Lower leg skin (tissue), 4 donors: ENCODE results near the gene NME5. TPM values are rescaled to one million over a fixed set of nuclear protein-coding genes. Genes with fewer than 3 reads are reported as not detected.

Experiments used
- DNase-seq, 2 donors: peaks; one replicate each; pipeline ENCODE4 v3.0.0-alpha.2; 2019; ENCODE audit warnings: low spot score in 2 of 2
- H3K4me3 ChIP-seq: fragments of 200-600 bp; sonication (generic); 2 replicates; pipeline ENCODE4 v1.5.1; 2017; ENCODE audit warnings: mild to moderate bottlenecking, low read depth; ENCODE audit not compliant: poor library complexity, severe bottlenecking
- CTCF ChIP-seq, 3 donors: fragments of 450-650 bp; IDR thresholded peaks; one replicate each; pipeline ENCODE4 v1.5.1; 2016; ENCODE audit warnings: antibody characterized with exemption in 3 of 3, mild to moderate bottlenecking in 3 of 3, moderate library complexity in 2 of 3
- POLR2A ChIP-seq, 2 donors: fragments of 450-650 bp; IDR thresholded peaks; one replicate each; pipeline ENCODE4 v1.6.1; 2016 to 2017; ENCODE audit warnings: antibody characterized with exemption in 2 of 2, mild to moderate bottlenecking in 1 of 2, moderate library complexity in 1 of 2
- WGBS, 2 donors: methylation state at CpG; one replicate each; pipeline ENCODE4 v1.1.5; 2018; 5-methylcytosine and 5-hydroxymethylcytosine counted together
- intact Hi-C: fragments of 100-400 bp; cut with DNase I; formaldehyde crosslinking; loops from one replicate; pipeline ENCODE4 v1.15.0; 2023; ENCODE audit warnings: low total_unique reads
- total RNA-seq, 4 donors: library from RNA; depleted of rRNA; stranded (reverse); fragments of >200 nt; gene quantifications; one replicate each; pipeline ENCODE4 v1.1.0, GENCODE V29; 2016

The NME5 gene
- total RNA-seq, 4 donors from 2014 or later, result 0.49 to 1.7 TPM; not detected in 2

GRCh38 chr5:138068742-138069600 is 70.3 kb downstream of the NME5 start:
- intact Hi-C loops, result no loop called here
- 18 to 20% methylated on average over 6 of the region's 6 CpGs for WGBS, 2 donors
- H3K4me3 ChIP-seq, result no peak overlapping the region
- peak; percentile 41 to 88 for DNase-seq
- TF ChIP-seq POLR2A (IDR thresholded peaks at IDR 0.05) (no peak), CTCF (IDR thresholded peaks at IDR 0.05) (no peak)

GRCh38 chr5:138067945-138068344 is 71.3 kb downstream of the NME5 start:
- no peak overlapping the region for H3K4me3 ChIP-seq
- intact Hi-C loops, result no loop called here
- 81 to 89% methylated on average over 8 of the region's 8 CpGs for WGBS, 2 donors
- DNase-seq, result no peak
- TF ChIP-seq CTCF (IDR thresholded peaks at IDR 0.05) (no peak), POLR2A (IDR thresholded peaks at IDR 0.05) (no peak)

Other genes starting within 250 kb of the NME5 start
- gene PKD2L2, start 250.0 kb downstream of the NME5 start, total RNA-seq, result not detected
- 10 to 100 TPM; 17.9 to 25.6 (median 21.4) TPM for gene FAM13B, start 106.3 kb downstream of the NME5 start, total RNA-seq
- gene WNT8A, start 55.4 kb downstream of the NME5 start, total RNA-seq, result not detected
- 10 to 100 TPM; 19.5 to 42.8 (median 31.0) TPM for gene BRD8, start 39.2 kb upstream of the NME5 start, total RNA-seq
- gene KIF20A, start 39.7 kb upstream of the NME5 start, total RNA-seq, result 1 to 10 TPM; 1.3 to 3.2 (median 2.3) TPM
- gene CDC23, start 73.9 kb upstream of the NME5 start, total RNA-seq, result 10 to 100 TPM; 21.3 to 33.4 (median 23.3) TPM
- 1 to 10 TPM in 1 of 4 donors, under 1 TPM in 1, not detected in 2; 0.42 to 1.6 TPM for gene GFRA3, start 135.2 kb upstream of the NME5 start, total RNA-seq
- gene CDC25C, start 192.4 kb upstream of the NME5 start, total RNA-seq, result 1 to 10 TPM in 1 of 4 donors, under 1 TPM in 2, not detected in 1; 0.34 to 1.4 (median 0.69) TPM
- gene FAM53C, start 198.8 kb upstream of the NME5 start, total RNA-seq, result 10 to 100 TPM; 15.2 to 19.9 (median 17.2) TPM
- gene KDM3B, start 213.3 kb upstream of the NME5 start, total RNA-seq, result 10 to 100 TPM; 54.4 to 72.7 (median 67.0) TPM